HG02642 (cell line): ENCODE results near the gene COL24A1.
"Not testable (repeated sequence)": the region's sequence is repeated elsewhere in the genome, so short reads cannot be mapped to it uniquely, and the experiment has no call there.

Source experiments
- ATAC-seq: cut with Tn5 transposase; IDR thresholded peaks from one replicate; pipeline ENCODE4 v1.9.1; 2021; ENCODE audit warnings: mild to moderate bottlenecking; ENCODE audit not compliant: unreplicated experiment, poor library complexity

Gene COL24A1

DNA sequence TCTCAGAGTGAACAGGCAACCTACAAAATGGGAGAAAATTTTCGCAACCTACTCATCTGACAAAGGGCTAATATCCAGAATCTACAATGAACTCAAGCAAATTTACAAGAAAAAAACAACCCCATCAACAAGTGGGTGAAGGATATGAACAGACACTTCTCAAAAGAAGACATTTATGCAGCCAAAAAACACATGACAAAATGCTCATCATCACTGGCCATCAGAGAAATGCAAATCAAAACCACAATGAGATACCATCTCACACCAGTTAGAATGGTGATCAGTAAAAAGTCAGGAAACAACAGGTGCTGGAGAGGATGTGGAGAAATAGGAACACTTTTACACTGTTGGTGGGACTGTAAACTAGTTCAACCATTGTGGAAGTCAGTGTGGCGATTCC, 323.4 kb downstream of the COL24A1 start:
- not testable (repeated sequence) for ATAC-seq

DNA sequence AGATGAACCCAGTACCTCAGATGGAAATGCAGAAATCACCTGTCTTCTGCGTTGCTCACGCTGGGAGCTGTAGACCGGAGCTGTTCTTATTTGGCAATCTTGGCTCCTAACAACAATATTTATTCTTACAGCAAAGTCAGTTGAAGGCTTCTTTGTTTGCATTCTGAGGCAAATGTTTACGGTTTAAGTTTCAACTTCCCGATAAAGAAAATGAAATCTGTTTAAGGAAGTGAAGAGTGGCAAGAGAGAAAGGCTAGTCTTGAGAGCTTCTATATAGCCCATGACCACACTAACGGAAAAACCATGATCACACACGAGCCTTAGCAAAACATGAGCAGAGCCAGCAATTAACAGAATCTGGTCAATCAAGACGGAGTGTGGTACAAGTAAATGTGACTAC, 325.7 kb downstream of the COL24A1 start:
- ATAC-seq = no peak

DNA sequence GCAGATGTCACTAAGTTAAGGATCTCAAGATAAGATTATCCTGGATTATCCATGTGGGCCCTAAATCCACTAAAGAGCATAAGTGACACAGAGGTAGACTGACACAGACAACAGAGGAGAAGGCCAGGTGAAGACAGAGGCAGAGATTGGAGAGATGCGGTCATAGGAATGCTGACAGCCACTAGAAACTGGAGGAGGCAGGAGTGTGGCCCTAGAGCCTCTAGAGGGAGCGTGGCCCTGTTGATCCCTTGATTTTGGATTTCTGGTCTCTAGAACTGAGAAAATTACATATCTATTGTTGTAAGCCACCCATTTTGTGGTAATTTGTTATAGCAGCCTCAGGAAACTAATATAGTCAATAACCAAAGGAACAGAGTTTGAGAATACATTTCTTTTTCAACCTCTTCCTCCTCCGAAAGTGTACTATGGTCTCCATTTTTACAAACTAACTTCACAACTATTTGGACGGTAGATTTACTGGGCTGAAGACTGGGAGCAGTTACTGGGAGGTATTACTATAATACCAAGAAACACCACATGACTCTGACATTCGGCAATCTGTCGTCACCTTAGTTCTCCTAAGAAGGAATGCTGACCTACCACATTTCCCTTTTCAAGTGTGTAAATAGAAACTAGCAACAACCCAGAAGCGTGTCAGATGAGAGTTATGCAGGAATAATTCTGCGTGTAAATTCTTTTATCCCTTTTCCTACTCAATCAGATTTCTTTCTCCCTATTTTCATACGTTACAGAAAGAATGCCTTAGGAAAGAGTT, 332.3 kb downstream of the COL24A1 start:
- ATAC-seq = no peak

DNA sequence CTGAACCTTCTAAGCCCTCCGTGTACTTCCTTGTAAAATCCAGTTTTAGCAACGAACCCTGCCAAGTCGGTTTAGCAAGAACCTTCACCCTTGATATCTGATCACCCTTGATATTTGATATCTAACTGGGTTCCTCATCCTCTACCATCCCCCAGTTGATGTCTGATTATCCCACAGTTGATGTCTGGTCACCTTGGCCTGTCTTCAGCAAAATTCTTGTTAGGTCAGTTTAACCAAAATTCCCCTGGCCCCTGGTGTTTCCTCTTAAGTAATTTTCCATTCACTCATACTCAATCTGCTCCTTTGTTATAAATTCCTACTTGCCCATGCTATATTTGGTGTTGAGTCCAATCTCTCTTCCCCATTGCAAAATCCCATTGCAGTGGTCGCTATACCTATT, 333.9 kb downstream of the COL24A1 start:
- ATAC-seq = no peak

DNA sequence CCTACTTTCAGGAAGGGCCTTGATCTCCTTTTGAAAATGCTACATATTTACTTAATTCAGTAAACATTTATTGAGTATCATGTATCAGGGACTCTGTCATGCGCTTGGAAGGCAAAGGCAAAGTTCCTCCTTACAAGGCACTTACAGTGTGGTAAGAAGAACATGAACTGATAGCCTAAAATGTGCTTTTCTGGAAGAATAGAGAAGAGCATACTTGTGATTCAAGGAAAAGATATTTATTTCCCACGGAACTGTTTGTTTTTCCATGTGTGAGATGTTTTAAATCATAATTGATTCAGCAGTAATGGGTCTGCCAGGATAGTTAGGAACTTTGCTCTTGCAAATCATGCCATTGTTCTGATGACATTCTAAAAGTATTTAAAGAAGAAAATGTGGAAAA, 338.2 kb downstream of the COL24A1 start:
- ATAC-seq = no peak

DNA sequence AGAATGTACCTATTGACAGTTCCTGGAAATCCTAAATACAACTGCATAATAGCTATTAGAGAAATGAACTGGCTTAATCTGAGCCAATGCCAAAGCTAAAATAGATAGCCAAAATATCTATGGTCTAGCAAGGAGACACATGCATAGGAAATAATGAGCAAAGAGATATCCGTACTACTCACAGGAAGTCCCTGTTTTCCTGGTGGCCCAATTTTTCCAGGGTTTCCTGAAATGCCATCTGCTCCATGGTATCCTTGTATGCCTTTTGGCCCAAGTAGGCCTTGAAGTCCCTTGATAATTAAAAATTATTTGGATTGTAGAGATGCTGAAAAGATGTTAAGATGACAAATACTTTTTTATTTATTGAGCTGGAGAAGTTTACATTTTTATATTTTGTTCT, 340.0 kb downstream of the COL24A1 start:
- no peak for ATAC-seq

DNA sequence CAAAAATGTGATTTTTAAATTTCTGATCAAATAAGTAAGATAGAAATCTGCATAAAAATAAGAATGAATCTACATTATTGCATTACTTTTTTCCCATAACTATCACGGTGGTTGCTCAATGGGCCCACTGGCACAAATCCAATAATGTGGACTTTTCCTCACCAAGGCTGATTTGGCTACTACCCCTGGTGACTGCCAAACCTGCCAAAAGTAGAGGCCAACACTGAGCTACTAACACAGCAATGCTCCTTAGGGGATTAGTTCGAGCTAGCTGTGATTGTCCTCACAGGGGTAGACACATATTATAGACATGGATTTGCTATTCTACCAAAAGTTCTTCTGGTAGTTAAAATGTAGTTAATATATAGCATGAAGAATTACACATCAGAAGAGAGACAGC, 340.7 kb downstream of the COL24A1 start:
- no peak for ATAC-seq

DNA sequence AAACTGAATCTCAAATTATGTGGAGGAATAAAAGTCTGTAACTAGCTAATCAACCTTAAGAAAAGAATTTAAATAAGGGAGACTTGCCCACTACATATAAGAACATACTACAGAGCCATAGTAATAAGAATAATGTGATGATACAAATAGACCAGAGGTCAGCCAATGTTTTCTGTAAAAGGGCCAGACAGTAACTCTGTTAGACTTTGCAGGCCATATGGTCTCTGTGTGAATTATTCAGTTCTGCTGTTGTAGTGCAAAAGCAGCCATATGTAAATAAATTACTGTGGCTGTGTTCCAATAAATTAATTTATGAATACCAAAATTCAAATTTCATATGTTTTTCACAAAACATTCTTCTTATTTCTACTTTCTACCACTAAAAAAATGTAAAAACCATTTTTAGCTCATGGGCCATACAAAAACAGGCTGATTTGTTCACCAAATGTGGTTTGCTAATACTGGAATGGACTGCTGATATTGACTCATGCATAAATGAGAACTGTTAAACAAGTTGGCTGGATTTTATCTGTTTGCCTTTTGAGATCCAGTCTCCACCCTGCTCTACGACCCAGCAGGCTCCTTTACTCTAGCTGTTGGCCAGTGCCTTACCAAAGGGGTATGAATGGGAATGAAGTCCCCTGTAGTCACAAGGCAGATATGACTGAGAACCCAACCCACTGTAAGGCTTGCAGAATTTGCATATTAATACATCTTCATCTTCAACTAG, 350.2 kb downstream of the COL24A1 start:
- ATAC-seq = no peak

DNA sequence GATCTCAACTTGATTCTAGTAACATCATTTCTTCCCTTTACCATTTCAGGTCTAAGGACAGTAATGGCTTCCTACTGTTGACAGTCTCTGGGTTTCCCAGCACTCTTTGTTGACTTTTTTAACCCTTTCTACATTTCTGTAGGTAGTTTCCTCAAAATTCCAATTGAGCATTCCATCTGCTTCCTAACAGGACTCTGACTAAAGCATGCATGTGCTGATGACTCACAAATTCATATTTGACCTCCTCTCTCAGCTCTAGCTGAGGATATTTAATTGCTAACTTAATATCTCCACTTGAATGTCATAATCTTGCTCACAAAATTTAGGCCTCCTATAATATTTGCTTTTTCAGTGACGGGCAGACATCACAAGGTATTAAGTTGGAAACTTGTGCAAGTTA, 355.1 kb downstream of the COL24A1 start:
- no peak for ATAC-seq

DNA sequence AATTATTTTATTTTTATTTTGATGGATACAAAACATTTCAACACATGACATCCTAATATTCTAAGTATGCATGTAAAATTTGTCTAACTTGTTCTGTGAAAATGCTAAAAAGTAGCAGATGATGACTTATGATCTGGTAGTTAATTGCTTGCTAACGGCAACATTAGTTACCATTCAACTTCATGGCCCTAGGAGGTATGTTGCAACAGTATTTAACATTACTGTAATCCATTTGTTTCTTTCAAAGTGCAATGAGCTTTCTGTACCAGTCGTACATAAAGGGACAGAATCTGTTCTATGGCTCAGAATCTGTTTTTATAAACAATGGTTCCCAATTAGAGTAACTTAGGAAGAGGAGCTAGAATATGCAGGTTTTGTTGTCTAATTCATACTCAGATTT, 356.8 kb downstream of the COL24A1 start:
- no peak for ATAC-seq

DNA sequence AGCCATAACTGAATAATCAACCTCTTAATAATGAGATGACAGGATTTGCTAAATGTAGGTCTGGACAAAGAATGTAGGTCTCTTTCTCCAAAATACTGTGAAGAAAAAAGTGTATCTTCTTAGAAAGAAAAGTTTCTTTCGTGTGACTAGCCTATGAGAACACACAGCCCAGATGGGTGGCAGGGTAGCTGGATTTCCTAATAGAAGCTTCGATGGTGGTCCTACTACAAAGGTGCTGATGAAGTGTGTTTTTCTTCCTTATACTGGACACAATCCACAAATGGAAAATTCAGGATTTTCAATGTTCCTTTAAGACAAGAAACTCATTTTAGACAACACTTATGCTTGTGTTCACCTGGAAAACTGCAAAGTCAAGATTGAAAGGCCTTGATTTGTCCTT, 358.2 kb downstream of the COL24A1 start:
- ATAC-seq = no peak

DNA sequence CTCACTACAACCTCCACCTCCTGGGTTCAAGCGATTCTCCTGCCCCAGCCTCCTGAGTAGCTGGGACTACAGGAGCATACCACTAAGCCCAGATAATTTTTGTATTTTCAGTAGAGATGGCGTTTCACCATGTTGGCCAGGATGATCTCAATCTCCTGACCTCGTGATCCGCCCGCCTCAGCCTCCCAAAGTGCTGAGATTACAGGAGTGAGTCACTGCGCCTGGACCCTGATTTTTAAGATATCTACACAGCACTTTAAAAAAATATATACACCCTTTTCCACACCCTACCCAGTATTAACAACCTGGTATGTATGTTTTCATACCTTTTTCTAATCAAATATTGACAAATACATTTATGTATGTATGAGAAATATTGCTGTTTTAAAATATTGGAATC, 379.6 kb downstream of the COL24A1 start:
- ATAC-seq = not testable (repeated sequence)

DNA sequence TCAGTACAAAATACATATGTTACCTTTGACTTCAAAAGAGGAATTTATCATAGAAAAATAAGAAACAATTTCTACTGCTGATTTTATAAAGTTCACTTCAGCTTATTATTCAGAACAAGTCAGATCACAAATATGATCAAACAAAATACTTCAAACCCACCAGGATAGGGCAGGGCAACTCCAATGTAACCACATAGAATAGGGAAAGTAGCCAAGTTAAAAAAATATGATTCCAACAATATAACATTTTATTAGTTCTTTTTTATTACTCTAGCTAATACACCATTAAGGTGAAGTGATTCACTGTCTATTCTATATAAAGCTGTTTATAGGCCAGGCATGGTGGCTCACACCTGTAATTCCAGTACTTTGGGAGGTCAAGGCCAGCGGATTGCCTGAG, 393.8 kb downstream of the COL24A1 start:
- ATAC-seq = no peak

DNA sequence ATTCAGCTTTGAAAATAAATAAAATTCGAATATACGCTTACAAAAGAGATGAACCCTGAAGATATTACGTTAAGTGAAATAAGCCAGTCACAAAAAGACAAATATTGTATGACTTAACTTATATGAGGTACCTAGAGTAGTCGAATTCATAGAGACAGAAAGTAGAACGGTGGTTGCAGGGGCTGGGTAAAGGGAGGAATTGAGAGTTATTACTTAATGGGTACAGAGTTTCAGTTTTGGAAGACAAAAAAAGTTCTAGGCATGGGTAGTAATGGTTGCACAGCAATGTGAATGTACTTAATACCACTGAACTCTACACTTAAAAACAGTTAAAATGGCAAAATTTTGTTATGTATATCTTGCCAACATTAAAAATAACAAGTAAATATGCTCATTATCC, 399.7 kb downstream of the COL24A1 start:
- no peak for ATAC-seq

DNA sequence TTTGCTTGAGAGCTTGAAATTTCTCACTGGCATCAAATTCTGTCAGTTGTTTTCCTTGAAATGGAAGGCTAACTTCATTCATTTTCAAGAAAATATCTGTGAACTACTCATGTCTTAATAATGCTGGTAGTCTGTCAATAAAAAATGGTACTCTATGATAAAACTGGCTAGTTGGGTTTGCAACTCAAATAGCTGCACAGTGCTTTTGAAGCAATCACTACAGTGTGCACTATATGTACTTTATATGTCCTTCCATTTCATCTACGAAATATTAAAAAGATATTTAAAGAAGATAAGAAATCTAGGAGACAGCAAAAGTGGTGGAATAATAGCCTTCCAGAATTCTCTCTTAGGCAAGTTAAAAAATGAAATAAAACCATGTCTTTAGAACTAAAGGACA, 408.5 kb downstream of the COL24A1 start:
- no peak for ATAC-seq

DNA sequence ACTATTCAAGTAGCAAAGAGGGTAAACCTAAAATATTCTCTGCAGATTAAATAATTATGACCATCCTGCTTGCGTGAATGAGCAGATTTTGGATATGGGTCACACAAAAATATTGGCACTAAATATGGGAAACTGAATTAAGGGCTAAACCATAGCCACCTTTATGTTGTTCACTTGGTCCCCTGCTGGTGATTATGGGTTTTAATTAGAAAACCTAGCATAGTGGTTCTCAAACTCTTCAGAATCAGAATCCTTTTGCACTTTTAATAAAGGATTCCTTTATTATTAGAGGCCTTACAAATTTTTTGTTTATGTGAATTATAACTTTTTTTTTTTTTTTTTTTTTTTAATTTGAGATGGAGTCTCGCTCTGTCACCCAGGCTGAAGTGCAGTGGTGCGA, 409.8 kb downstream of the COL24A1 start:
- ATAC-seq = no peak

DNA sequence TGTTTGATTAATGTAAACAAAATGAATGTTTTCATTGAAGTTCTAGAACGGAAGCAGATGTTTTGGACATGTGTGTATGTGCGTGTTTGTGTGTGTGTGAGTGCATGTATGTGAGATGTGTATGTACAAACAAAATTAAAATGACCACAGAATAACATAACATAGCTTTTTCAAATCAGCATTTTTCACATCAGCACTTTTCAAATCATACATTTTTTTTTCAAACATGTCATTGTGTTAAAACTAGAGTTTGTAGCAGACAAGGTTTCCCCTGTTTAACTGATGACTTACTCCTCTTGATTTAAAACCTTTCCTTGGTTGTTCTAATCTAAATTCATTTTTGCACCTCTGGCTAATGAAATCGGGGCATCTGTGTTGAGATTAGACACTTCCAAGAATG, 412.8 kb downstream of the COL24A1 start:
- ATAC-seq = no peak

DNA sequence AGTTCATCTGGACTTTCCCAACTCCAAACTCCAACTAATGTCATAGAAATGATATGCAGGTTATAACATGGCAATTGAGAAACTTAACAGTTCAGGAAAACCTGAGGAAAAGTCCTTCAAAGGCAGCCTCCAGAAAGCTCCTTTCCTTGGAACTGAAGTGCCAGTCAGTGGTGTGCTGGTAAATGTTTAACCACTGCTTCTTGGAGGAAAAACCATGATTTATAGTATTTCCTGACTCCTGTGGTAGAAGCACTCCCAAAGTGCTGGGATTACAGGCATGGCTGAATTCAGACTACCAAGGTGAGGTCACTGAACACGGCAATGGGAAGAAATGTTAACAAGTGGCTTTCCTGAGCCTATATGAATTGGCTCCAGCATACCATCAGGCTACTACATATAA, 421.6 kb downstream of the COL24A1 start:
- no peak for ATAC-seq

DNA sequence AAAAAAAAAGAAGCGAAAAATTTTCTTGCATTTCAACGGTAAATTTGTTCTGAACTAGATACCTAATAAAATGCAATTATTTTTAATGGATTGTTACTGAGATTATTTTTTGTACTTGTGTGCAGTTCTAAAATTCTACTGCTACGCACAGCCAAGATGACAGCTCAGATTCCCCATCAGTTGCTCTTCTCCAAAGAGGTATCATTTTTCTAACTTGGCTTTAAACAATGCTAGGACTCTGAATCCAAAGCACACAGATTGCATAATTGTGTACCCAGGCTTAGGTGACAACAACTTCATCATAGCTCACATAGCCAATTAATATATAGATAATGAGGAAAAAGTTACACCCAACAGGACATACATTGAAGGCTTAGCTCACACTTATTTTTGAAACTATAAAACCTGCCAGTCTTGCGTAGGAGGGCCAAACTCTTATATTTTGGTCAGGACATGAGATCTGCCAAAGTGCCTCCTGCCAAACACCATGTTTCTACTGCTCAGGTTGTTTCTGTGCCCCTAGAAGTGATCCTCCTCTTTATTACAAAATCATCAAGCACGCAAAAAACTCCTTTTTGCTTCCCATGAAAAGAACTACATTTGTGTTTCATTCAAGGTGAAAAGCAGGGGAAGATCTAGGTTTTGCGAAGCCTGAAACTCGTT, 437.8 kb downstream of the COL24A1 start:
- no peak for ATAC-seq

DNA sequence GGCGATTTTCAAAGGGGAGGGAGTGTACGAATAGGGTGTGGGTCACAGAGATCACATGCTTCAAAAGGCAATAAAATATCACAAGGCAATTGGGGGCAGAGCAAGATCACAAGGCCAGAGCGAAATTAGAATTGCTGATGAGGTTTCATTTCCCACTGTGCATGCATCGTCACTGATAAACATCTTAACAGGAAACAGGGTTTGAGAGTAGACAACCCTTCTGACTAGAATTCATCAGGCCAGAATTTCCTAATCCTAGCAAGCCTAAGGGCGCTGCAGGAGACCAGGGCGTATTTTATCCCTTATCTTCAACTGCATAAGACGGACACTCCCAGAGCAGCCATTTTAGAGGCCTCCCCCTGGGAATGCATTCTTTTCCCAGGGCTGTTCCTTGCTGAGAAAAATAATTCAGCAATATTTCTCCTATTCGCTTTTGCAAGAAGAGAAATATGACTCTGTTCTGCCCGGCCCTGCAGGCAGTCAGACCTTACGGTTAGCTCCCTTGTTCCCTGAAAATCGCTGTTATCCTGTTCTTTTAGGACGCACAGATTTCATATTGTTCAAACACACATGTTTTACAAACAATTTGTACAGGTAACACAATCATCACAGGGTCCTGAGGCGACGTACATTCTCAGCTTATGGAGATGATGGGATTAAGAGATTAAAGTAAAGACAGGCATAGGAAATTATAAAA, 442.0 kb downstream of the COL24A1 start:
- not testable (repeated sequence) for ATAC-seq

DNA sequence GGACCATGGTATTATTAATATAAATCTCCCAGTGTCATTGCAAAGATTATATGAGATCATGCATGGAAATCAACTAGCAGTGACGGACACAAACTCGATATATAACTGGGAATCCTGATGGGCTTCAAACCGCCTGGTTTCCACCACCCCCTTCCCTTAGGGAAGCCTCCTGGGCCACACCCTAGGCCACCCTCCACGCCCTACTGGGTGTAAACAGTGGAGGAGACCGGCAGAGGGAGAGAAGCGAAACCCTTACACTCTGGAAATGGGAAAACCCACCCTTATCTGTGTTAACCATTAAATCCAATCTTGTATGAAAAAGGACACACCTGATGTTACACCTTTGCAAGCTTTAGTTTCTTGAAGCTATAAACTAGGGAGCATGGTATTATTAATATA, 447.7 kb downstream of the COL24A1 start:
- ATAC-seq = no peak
